Aorta (tissue), 5 donors: Measurements from ENCODE around the gene DLX3. TPM values are rescaled to one million over a fixed set of nuclear protein-coding genes. Genes with fewer than 3 reads are reported as not detected.

Experiments
- ATAC-seq: fragments of 200-7000 bp; cut with Tn5 transposase; one replicate; pipeline ENCODE4 v1.9.1; 2022; ENCODE audit warnings: moderate library complexity; ENCODE audit not compliant: low FRiP score
- DNase-seq, 2 donors: peaks; one replicate each; pipeline ENCODE4 v3.0.0-alpha.2; 2020
- H3K27ac ChIP-seq, 2 donors: one replicate each; pipeline ENCODE4 v1.5.1; 2013; ENCODE audit warnings: low read length in 2 of 2, mild to moderate bottlenecking in 2 of 2, moderate library complexity in 2 of 2, control low read depth in 1 of 2, inconsistent platforms in 1 of 2, low read depth in 1 of 2
- H3K27me3 ChIP-seq, 2 donors: one replicate each; pipeline ENCODE4 v1.6.1; 2013; ENCODE audit warnings: control low read depth in 1 of 2, low read length in 1 of 2, mild to moderate bottlenecking in 1 of 2, moderate library complexity in 1 of 2; ENCODE audit not compliant: insufficient read depth in 2 of 2, control insufficient read depth in 1 of 2
- H3K36me3 ChIP-seq, 2 donors: one replicate each; pipeline ENCODE4 v1.6.1; 2013; ENCODE audit warnings: control low read depth in 1 of 2, low read length in 1 of 2, mild to moderate bottlenecking in 1 of 2; ENCODE audit not compliant: insufficient read depth in 2 of 2, control insufficient read depth in 1 of 2
- H3K4me1 ChIP-seq, 2 donors: one replicate each; pipeline ENCODE4 v1.6.1; 2013; ENCODE audit warnings: low read length in 2 of 2, control low read depth in 1 of 2, mild to moderate bottlenecking in 1 of 2, moderate library complexity in 1 of 2; ENCODE audit not compliant: insufficient read depth in 2 of 2, control insufficient read depth in 1 of 2
- H3K4me3 ChIP-seq, 2 donors: one replicate each; pipeline ENCODE4 v1.5.1; 2013; ENCODE audit warnings: low read length in 2 of 2, control low read depth in 1 of 2, mild to moderate bottlenecking in 1 of 2
- H3K9me3 ChIP-seq: one replicate; pipeline ENCODE4 v1.6.1; 2013; ENCODE audit warnings: mild to moderate bottlenecking, low read length; ENCODE audit not compliant: control insufficient read depth
- WGBS, 2 donors: extraction: QIAGEN DNeasy Blood & Tissue Kit; methylation state at CpG; one replicate each; pipeline ENCODE4 v1.1.7; 2013; 5-methylcytosine and 5-hydroxymethylcytosine counted together
- intact Hi-C, 2 donors: fragments of 100-400 bp; cut with DNase I; formaldehyde crosslinking; loops; one replicate each; pipeline versions ENCODE4 v1.14.2 to v1.15.0; 2022
- polyA plus RNA-seq, 2 donors: library from polyadenylated mRNA; stranded (reverse); fragments of 200-250 nt; gene quantifications; one replicate each; pipeline ENCODE4 v1.2.3, GENCODE V29; 2013
- total RNA-seq, 2 donors: library from RNA; stranded (reverse); fragmentation: NEBNext Ultra II Directional; extraction: Animal tissue kit (Norgen Biotek cat#: 25700); gene quantifications; one replicate each; pipeline ENCODE4 v1.2.1, GENCODE V29; 2021
- donor health status: healthy with polysubstance abuse.
- donor health status: Bipolar disorder and iron deficiency.
- donor health status: DM: no; HTN: no; CAD: no.
- donor health status: DM: no; HTN: no; CAD: no.
- donor health status: DM: yes; HTN: yes; CAD: no.

Gene DLX3
- total and polyA plus RNA-seq, 4 donors: 0.18 to 1.3 (median 0.71) TPM

DNA sequence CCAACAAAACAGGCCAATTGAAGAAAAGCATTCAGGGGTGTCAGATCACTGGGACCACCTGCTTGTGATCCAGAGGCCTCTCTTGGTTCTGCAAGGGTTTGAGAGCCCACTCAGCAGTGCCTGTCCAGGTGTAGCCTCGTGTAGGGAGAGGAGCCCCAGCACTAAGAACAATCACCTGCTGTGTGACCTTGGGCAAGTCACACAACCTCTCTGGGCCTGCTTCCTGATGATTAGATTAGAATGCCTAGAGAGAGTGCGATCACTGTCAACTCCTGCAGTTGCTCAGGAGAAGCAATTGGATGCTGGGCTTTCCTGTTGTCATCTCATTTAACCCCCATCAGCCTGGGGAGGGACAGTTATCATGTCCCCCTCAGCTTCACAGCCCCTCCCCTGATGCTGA lies 10.2 kb downstream of the DLX3 start:
- intact Hi-C loops: no loop called here
- DNase-seq: peak in 1 of 2 donors; percentile 7
- H3K4me1 ChIP-seq: no peaks in the 10 kb centered on the region
- H3K27ac ChIP-seq: no peak overlapping the region
- 79 to 81% methylated on average over 2 of the region's 2 CpGs for WGBS, 2 donors
- ATAC-seq: no peak
- H3K4me3 ChIP-seq: no peak overlapping the region
- no peaks in the 10 kb centered on the region for H3K27me3 ChIP-seq
- H3K36me3 ChIP-seq: no peaks in the 10 kb centered on the region
- no peaks in the 10 kb centered on the region for H3K9me3 ChIP-seq

DNA sequence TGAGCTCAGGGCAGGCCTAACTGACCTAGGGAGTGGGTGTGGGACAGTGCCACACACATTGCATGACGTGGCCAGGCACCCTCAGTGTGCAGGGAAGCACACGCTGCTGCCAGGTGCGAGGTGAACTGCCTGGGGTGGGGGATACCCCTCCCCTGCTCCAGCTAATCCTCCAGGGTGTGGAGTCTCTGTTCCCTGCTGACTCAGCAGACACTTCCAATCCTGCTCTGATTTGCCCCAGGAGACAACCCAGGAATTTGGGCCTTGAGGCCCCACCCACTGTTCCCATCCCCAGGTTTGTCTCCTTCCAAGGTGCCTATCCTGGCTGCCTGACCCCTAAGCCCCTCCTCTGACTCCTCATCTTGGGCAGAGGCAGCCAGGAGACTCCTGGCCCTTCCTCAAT lies 10.7 kb downstream of the DLX3 start:
- H3K4me1 ChIP-seq: no peaks in the 10 kb centered on the region
- no peaks in the 10 kb centered on the region for H3K27me3 ChIP-seq
- H3K9me3 ChIP-seq: no peaks in the 10 kb centered on the region
- 86 to 89% methylated on average over 3 of the region's 3 CpGs for WGBS, 2 donors
- ATAC-seq (no peak), DNase-seq (no peak)
- intact Hi-C loops: no loop called here
- no peaks in the 10 kb centered on the region for H3K36me3 ChIP-seq
- H3K27ac ChIP-seq: no peak overlapping the region
- H3K4me3 ChIP-seq: no peak overlapping the region

DNA sequence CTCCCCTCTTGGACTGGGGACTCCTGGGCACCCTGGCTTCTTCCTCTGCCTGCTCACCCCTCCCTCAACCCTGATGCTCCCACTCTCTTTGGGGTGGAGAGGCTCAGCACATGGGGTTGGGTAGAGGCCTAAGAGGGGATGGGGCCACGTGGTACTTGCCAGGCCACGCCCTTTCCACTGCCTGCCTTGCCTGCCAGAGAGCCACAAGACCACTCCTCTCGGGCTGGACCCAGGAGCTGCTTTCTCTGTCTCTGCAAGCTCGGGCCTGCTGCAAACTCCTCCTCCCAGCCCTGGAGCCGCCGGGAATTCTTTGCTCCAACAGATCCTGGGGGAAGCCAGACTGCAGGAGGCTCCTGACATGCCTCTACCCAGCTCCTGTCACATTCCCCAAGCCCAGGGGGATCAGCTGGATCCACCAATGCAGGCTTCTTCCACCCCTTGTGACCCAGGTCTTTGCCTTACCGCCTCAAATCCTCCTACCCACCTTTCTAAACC lies 14.3 kb downstream of the DLX3 start:
- DNase-seq (no peak), ATAC-seq (no peak)
- H3K4me3 ChIP-seq: no peak overlapping the region
- no peaks in the 10 kb centered on the region for H3K4me1 ChIP-seq
- no peaks in the 10 kb centered on the region for H3K36me3 ChIP-seq
- H3K27ac ChIP-seq: no peak overlapping the region
- 74 to 78% methylated on average over 7 of the region's 7 CpGs for WGBS, 2 donors
- H3K27me3 ChIP-seq: no peaks in the 10 kb centered on the region
- intact Hi-C loops: no loop called here
- H3K9me3 ChIP-seq: no peaks in the 10 kb centered on the region

DNA sequence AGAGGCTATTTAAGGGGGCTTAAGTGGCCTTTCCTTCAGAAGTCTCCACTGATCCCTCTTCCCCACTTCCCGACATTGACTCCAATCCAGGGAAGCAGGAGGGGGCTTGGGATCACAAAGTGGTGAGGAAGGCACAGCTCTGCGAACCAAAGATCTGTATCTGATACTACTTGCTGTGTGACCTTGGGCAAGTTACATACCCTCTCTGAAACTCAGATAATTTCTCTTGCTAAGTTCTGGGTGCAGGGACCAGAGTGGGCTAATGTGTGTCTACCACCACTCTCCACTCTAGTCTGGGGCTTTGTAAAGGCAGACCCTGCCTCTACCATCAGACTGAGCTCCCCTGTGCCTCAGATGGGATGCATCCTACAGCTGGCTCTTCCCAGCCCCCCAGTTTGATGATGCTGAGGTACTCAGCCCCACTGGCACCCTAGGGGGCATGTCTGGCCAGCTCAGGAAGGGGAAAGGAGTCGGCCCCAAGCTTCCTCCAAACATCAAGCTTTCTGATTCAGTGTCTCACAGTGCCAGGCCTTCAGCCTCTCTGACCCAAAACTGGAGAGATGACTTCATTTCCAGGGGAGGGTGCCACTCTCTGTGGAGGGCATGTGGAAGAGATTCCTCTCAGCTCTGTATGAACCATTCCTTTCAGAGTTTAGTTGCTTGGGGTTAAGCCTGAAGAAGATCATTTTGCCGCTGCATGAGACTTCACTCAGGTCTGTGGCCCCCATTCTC lies 15.1 kb downstream of the DLX3 start:
- no peaks in the 10 kb centered on the region for H3K9me3 ChIP-seq
- no peak overlapping the region for H3K4me3 ChIP-seq
- DNase-seq (no peak), ATAC-seq (no peak)
- H3K4me1 ChIP-seq: no peaks in the 10 kb centered on the region
- H3K27ac ChIP-seq: no peak overlapping the region
- no peaks in the 10 kb centered on the region for H3K27me3 ChIP-seq
- no peaks in the 10 kb centered on the region for H3K36me3 ChIP-seq
- intact Hi-C loops: no loop called here
- 82 to 88% methylated on average over 4 of the region's 4 CpGs for WGBS, 2 donors

DNA sequence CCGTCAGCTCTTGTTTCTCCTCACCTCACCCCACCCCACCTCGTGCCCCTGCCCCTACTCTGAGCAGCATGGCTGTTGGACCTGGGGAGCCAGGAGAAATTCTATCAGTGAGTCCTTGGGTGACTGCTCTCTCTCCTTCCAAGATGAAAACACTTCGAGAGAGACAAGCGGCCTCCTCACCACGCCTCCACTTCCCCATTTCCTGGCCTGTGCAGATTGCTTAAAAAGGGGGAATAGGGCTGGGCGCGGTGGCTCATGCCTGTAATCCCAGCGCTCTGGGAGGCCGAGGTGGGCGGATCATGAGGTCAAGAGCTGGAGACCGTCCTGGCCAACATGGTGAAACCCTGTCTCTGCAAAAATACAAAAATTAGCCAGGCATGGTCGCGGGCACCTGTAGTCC lies 16.5 kb downstream of the DLX3 start:
- 88 to 90% methylated on average over 13 of the region's 13 CpGs for WGBS, 2 donors
- no peak for DNase-seq
- H3K36me3 ChIP-seq: no peaks in the 10 kb centered on the region
- H3K4me3 ChIP-seq: no peak overlapping the region
- no peaks in the 10 kb centered on the region for H3K4me1 ChIP-seq
- ATAC-seq: no peak
- intact Hi-C loops: no loop called here
- no peaks in the 10 kb centered on the region for H3K9me3 ChIP-seq
- no peak overlapping the region for H3K27ac ChIP-seq
- no peaks in the 10 kb centered on the region for H3K27me3 ChIP-seq

DNA sequence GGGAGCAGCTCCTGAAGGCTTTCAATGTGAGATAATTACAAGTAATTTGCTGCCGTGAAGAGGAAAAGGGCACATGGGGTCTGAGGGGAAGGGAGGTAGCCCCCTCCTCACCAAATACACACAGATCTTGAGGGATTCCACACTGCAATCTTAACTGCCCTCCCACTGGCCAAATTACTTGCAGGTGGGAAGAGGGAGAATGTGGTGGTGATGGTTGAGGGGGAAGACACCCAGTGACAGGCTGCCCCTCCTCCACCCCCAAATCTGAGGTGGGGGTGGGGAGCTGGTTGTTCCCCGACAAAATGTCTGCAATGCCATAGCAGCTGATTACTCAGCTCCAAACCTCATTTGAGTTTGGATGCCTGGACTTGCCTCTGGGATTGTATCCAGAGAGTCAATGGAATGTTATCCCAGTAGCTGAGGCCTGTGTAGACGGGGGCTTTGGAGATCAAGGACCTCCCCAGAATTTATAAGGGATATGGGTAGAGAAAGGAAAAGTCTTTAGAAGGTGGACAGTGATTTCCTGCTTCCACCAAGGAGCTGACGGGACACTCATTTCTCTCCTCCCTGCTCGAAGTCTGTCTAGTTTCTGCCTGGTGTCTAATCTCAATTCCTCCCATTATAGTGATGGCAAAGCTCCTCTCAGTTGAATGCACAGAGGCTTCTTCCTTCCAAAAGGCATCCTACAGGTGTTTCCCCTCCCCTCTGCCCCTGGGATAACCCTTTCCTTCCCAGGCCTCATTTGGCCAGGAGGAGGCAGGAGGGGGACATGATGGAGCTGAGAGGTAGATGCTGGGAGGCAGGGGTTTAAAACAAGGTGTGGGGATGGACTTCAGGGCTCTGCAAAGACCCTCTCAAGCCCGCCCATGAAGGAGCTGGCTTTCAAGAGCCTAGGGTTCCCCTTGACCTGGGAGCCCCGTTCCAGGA lies 17.3 kb downstream of the DLX3 start:
- Histone ChIP-seq H3K36me3 (no peaks in the 10 kb centered on the region), H3K27me3 (no peaks in the 10 kb centered on the region), H3K27ac (no peak overlapping the region), H3K4me3 (no peak overlapping the region), H3K9me3 (no peaks in the 10 kb centered on the region), H3K4me1 (no peaks in the 10 kb centered on the region)
- no peak for ATAC-seq
- no peak for DNase-seq
- intact Hi-C loops: no loop called here
- WGBS, 2 donors: 63% methylated on average over 7 of the region's 7 CpGs

DNA sequence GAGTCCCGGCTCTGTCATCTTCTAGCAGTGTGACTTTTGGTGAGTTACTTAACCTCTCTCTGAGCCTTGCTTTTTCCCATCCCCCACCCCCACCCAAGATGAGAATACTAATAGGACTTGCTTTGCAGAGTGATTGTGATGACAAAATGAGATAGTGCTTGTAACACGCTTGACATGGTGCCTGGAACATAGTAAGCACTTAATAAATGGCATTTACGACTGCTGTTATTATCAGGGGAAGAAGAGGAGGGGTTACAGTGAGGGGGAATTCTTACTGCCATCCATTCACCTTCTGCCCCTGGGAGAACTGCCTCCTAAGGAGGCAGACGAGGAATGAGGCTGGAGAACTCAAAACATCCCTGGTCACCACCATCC lies 18.2 kb downstream of the DLX3 start:
- H3K4me3 ChIP-seq: no peak overlapping the region
- H3K4me1 ChIP-seq: no peaks in the 10 kb centered on the region
- H3K27me3 ChIP-seq: no peaks in the 10 kb centered on the region
- H3K27ac ChIP-seq: no peak overlapping the region
- H3K36me3 ChIP-seq: no peaks in the 10 kb centered on the region
- DNase-seq (no peak), ATAC-seq (no peak)
- intact Hi-C loops: no loop called here
- H3K9me3 ChIP-seq: no peaks in the 10 kb centered on the region
- 86 to 87% methylated on average over 4 of the region's 4 CpGs for WGBS, 2 donors

DNA sequence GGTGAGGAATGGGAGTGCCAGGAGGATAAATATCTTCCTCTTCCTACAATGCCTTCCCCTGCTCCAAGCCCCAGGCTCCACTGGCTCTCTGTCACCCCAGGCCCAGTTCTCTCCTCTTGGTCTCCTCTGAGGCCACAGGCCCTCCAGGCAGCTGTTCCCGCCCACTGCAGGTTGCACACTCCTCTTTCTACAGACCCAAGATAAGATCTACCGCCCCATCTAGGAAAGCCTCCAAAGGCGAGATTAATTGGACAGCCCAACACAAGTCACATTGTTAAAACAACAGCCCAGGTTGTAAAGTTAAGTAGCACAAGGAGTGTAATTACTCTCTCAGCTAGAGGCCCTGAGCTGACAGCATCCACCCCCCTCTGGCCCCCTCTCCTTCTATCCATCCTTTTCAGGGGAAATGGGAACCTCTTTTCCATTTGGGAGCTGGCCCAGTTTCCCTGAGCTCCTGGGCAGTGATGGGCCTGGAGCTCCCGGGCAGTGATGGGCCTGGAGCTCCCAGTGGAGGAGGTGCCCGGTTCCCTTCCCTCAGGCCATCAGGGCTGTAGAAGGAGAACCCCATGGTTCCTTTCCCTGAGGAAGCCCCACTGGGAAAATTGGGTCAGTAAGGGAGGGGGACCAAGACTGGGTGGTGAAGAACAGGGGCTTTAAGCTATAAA lies 18.7 kb downstream of the DLX3 start:
- intact Hi-C loops: no loop called here
- Histone ChIP-seq H3K4me1 (no peaks in the 10 kb centered on the region), H3K4me3 (no peak overlapping the region), H3K27ac (no peak overlapping the region), H3K9me3 (no peaks in the 10 kb centered on the region), H3K36me3 (no peaks in the 10 kb centered on the region), H3K27me3 (no peaks in the 10 kb centered on the region)
- no peak for DNase-seq
- WGBS, 2 donors: 94 to 97% methylated on average over 5 of the region's 5 CpGs
- no peak for ATAC-seq
